Hepatocyte (in vitro differentiated cells): ENCODE measurements around the gene ENAH. TPM values are rescaled to one million over a fixed set of nuclear protein-coding genes. Genes with fewer than 3 reads are reported as not detected.

Experiments used
- DNase-seq: peaks from one replicate; pipeline ENCODE4 v3.0.0-alpha.2; 2016; ENCODE audit warnings: low spot score
- H2AFZ ChIP-seq: fragments of 200-600 bp; sonication (generic); 2 replicates; pipeline ENCODE4 v1.6.0; 2016; ENCODE audit warnings: antibody characterized with exemption, mild to moderate bottlenecking
- H3K27ac ChIP-seq: fragments of 200-600 bp; sonication (generic); 2 replicates; pipeline ENCODE4 v1.5.1; 2016; ENCODE audit warnings: mild to moderate bottlenecking
- H3K27me3 ChIP-seq: fragments of 200-600 bp; sonication (generic); 2 replicates; pipeline ENCODE4 v1.6.1; 2016
- H3K36me3 ChIP-seq: fragments of 200-600 bp; sonication (generic); replicated peaks from 2 replicates; pipeline ENCODE4 v1.5.1; 2016; ENCODE audit warnings: low read depth; ENCODE audit not compliant: insufficient read depth
- H3K4me1 ChIP-seq: fragments of 200-600 bp; sonication (generic); 2 replicates; pipeline ENCODE4 v1.5.1; 2016; ENCODE audit warnings: mild to moderate bottlenecking, moderate library complexity; ENCODE audit not compliant: insufficient read depth
- H3K4me2 ChIP-seq: fragments of 200-600 bp; sonication (generic); 2 replicates; pipeline ENCODE4 v1.6.0; 2016
- H3K4me3 ChIP-seq: fragments of 200-600 bp; sonication (generic); 2 replicates; pipeline ENCODE4 v1.5.1; 2016; ENCODE audit warnings: mild to moderate bottlenecking
- H3K79me2 ChIP-seq: fragments of 200-600 bp; sonication (generic); 2 replicates; pipeline ENCODE4 v1.6.0; 2017; ENCODE audit warnings: mild to moderate bottlenecking
- H3K9me2 ChIP-seq: fragments of 200-600 bp; sonication (generic); replicated peaks from 2 replicates; pipeline ENCODE4 v1.6.0; 2017; ENCODE audit warnings: mild to moderate bottlenecking; ENCODE audit not compliant: insufficient read depth
- H3K9me3 ChIP-seq: fragments of 200-600 bp; sonication (generic); 2 replicates; pipeline ENCODE4 v1.5.1; 2016; ENCODE audit warnings: low read depth, mild to moderate bottlenecking
- H4K20me1 ChIP-seq: fragments of 200-600 bp; sonication (generic); 2 replicates; pipeline ENCODE4 v1.6.0; 2016; ENCODE audit warnings: mild to moderate bottlenecking; ENCODE audit not compliant: insufficient read depth, poor library complexity, severe bottlenecking
- EZH2 ChIP-seq: fragments of 200-600 bp; sonication (generic); IDR thresholded peaks from 2 replicates; pipeline ENCODE4 v1.6.1; 2016; ENCODE audit warnings: antibody characterized with exemption, mild to moderate bottlenecking, borderline replicate concordance
- EZH2phosphoT487 ChIP-seq: fragments of 200-600 bp; sonication (generic); IDR thresholded peaks from one replicate; pipeline ENCODE4 v1.6.1; 2018; ENCODE audit warnings: antibody characterized with exemption, mild to moderate bottlenecking, low read depth, moderate library complexity; ENCODE audit not compliant: unreplicated experiment, severe bottlenecking
- WGBS: methylation state at CpG from one replicate; pipeline ENCODE4 v1.1.6; 2016; ENCODE audit warnings: low lambda C conversion rate; ENCODE audit errors: missing lambda C conversion rate; 5-methylcytosine and 5-hydroxymethylcytosine counted together
- polyA plus RNA-seq: library from polyadenylated mRNA; unstranded; fragments of >200 nt; fragmentation: Nextera tagmentation; extraction: Ambion mirVana; gene quantifications from 2 replicates; pipeline ENCODE4 v1.2.1, GENCODE V29; 2016
- total RNA-seq: library from RNA; depleted of rRNA; stranded (reverse); fragments of >200 nt; gene quantifications from 2 replicates; pipeline ENCODE4 v1.2.3, GENCODE V29; 2014
- TF ChIP-seq, protein P1 (sequence below): fragments of 200-600 bp; sonication (generic); IDR thresholded peaks from 2 replicates; pipeline ENCODE4 v1.5.1; 2016; ENCODE audit warnings: antibody characterized with exemption, mild to moderate bottlenecking; ENCODE audit not compliant: poor library complexity

ENAH gene
- total and polyA plus RNA-seq, 2 experiments from 2014 or later = 51.3 to 115 TPM

DNA sequence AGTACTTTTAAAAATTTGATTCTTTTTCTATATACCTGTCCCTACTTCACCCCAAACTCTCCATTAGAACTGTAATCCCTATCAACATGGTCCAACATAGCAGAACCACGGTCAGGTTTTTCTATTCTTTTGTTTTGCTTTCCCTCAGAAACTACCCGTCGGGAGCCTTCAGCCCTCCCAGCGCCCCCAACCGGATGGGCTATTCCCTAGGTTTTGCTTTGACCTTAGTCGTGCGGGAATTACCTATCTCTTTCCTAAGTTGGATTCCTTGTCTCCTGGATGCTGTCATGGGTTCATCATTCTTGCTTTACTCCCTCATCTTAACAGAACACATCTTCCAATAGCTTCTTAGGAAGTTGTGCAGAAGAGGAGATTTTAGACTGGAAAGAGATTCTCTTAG lies 127.5 kb downstream of the ENAH start:
- TF ChIP-seq EZH2phosphoT487 = no peak
- no peak for TF ChIP-seq EZH2
- TF ChIP-seq, protein P1, sequence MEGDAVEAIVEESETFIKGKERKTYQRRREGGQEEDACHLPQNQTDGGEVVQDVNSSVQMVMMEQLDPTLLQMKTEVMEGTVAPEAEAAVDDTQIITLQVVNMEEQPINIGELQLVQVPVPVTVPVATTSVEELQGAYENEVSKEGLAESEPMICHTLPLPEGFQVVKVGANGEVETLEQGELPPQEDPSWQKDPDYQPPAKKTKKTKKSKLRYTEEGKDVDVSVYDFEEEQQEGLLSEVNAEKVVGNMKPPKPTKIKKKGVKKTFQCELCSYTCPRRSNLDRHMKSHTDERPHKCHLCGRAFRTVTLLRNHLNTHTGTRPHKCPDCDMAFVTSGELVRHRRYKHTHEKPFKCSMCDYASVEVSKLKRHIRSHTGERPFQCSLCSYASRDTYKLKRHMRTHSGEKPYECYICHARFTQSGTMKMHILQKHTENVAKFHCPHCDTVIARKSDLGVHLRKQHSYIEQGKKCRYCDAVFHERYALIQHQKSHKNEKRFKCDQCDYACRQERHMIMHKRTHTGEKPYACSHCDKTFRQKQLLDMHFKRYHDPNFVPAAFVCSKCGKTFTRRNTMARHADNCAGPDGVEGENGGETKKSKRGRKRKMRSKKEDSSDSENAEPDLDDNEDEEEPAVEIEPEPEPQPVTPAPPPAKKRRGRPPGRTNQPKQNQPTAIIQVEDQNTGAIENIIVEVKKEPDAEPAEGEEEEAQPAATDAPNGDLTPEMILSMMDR = no peak
- H4K20me1 ChIP-seq = no peaks in the 10 kb centered on the region
- H3K27me3 ChIP-seq = no peaks in the 10 kb centered on the region
- peaks cover 9% of the 10 kb centered on the region for H3K4me1 ChIP-seq
- H2AFZ ChIP-seq = no peak overlapping the region
- no peak overlapping the region for H3K27ac ChIP-seq
- no peaks in the 10 kb centered on the region for H3K36me3 ChIP-seq
- H3K4me2 ChIP-seq = no peak overlapping the region
- no peak for DNase-seq
- no peaks in the 10 kb centered on the region for H3K9me3 ChIP-seq
- WGBS = 93% methylated on average over 7 of the region's 7 CpGs
- H3K4me3 ChIP-seq = no peak overlapping the region
- peaks cover 37% of the 10 kb centered on the region for H3K79me2 ChIP-seq
- no peaks in the 10 kb centered on the region for H3K9me2 ChIP-seq

DNA sequence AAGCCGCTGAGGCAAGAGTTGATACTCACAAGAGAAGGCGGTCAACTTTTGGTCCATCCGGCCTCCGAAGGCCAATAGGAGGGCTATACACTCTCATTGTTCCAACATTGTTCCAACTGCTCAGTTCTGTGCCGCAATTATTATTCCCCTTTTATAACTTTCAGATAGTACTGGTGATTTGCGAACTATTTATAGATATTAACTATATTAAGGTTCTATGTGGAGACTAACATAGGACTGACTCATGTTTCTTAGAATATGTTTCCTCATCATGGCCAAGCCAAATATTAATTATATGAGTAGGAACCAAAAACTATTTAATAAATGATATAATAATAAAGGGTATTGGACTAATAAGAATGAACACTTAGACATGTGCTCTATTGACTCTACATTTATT lies 128.4 kb downstream of the ENAH start:
- H3K9me3 ChIP-seq = no peaks in the 10 kb centered on the region
- no peak overlapping the region for H3K4me3 ChIP-seq
- no peaks in the 10 kb centered on the region for H3K36me3 ChIP-seq
- H3K27me3 ChIP-seq = no peaks in the 10 kb centered on the region
- no peak for DNase-seq
- no peak for TF ChIP-seq EZH2
- TF ChIP-seq, protein P1 = no peak
- no peak for TF ChIP-seq EZH2phosphoT487
- no peak overlapping the region for H3K4me2 ChIP-seq
- 99% methylated on average over 6 of the region's 6 CpGs for WGBS
- no peaks in the 10 kb centered on the region for H3K9me2 ChIP-seq
- peaks cover 29% of the 10 kb centered on the region for H3K79me2 ChIP-seq
- no peaks in the 10 kb centered on the region for H4K20me1 ChIP-seq
- no peak overlapping the region for H3K27ac ChIP-seq
- no peak overlapping the region for H2AFZ ChIP-seq
- H3K4me1 ChIP-seq = peaks cover 9% of the 10 kb centered on the region

DNA sequence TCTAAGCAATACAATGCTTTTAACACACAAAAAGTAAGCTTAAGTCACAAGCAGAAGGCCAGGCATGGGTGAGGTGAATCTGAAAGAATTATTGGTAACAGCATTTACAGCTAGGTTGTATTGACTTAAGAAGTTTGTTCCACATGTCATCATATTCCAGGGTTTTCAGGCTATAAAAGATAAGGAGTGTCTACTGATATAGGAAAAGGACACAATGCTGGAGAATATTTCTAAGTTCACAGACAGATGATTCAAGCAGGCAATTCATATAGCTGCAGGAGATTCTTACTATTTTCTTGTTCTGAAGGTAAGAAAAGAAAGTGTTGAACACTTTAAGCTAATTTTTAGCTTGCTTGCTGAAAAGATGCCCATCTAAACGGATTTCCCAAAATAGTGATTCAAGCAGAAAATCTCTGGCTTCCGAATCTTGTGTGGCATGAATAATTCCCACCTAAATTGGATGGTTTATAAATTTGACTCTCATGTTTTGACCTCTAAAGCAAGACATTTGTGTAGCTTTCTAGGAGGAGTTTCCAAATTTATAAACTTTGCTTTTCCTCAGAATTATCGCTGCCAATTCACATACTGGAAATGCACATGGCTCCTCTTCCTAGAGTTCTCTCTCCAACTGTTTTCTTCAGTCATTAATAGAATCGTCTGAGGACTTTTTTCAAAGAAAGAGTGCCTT lies 129.5 kb downstream of the ENAH start:
- no peaks in the 10 kb centered on the region for H3K27me3 ChIP-seq
- DNase-seq = peak; percentile 13
- 84% methylated on average over 4 of the region's 4 CpGs for WGBS
- no peaks in the 10 kb centered on the region for H3K9me3 ChIP-seq
- H2AFZ ChIP-seq = no peak overlapping the region
- H3K27ac ChIP-seq = peak overlapping the region; percentile 52
- H3K79me2 ChIP-seq = peaks cover 22% of the 10 kb centered on the region
- peaks cover 9% of the 10 kb centered on the region for H3K4me1 ChIP-seq
- H3K36me3 ChIP-seq = no peaks in the 10 kb centered on the region
- H3K9me2 ChIP-seq = no peaks in the 10 kb centered on the region
- TF ChIP-seq, protein P1 = no peak
- TF ChIP-seq EZH2 (no peak), EZH2phosphoT487 (no peak)
- no peaks in the 10 kb centered on the region for H4K20me1 ChIP-seq
- no peak overlapping the region for H3K4me3 ChIP-seq
- no peak overlapping the region for H3K4me2 ChIP-seq
